Measurements from ENCODE around the gene ENGASE.
"Not testable (repeated sequence)": the region's sequence is repeated elsewhere in the genome, so short reads cannot be mapped to it uniquely, and the experiment has no call there.

- TF ChIP-seq ELK1 (IDR thresholded peaks at IDR 0.05; ENCODE audit: borderline replicate concordance, low read depth, low read length); CTCF (conservative IDR thresholded peaks at IDR 0.05; ENCODE audit: low read depth, low read length); CHD1 (IDR thresholded peaks at IDR 0.05; ENCODE audit: low read depth, low read length); USF2 (IDR thresholded peaks at IDR 0.05; ENCODE audit: low read depth, low read length); POLR2A (IDR thresholded peaks at IDR 0.05; ENCODE audit: low read depth, low read length); MXI1 (IDR thresholded peaks at IDR 0.05; ENCODE audit: borderline replicate concordance, low read depth, low read length); RFX5 (IDR thresholded peaks at IDR 0.05; ENCODE audit: low read depth, low read length); MAFK (IDR thresholded peaks at IDR 0.05; ENCODE audit: low read depth, low read length): not testable (repeated sequence)
- TF ChIP-seq CEBPB (IDR thresholded peaks at IDR 0.05; ENCODE audit: low read depth, low read length) = peak; percentile 83
Observed at GRCh38 chr17:79074121-79074648, 439 bp upstream of the ENGASE start.
